ENCODE results near the gene AATF.

Gene AATF

DNA sequence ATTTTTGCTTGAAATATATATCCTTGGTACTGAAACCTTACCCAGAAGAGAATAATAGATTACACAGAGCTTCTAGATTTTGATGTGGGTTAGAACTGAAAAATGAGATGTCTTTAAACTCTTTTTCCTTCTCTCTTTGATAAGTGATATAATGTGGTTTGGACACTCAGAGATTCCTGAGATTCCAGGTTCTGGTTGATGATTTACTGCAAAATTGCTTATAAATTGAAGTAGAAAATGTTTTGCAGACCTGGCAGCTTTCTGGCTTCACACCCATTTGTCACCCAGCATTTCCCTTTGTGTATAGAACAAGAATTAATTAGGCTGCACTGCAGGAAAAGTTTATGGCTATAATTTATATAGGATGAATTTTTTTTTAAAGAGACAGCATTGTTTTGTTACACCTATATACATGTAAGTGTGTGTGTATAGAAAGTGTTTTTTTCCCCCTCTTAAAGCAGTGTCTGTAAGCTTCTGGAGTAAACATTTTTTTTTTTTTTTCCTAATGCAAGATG lies 23.5 kb downstream of the AATF start:
- CTCF ChIA-PET = no interaction called here

DNA sequence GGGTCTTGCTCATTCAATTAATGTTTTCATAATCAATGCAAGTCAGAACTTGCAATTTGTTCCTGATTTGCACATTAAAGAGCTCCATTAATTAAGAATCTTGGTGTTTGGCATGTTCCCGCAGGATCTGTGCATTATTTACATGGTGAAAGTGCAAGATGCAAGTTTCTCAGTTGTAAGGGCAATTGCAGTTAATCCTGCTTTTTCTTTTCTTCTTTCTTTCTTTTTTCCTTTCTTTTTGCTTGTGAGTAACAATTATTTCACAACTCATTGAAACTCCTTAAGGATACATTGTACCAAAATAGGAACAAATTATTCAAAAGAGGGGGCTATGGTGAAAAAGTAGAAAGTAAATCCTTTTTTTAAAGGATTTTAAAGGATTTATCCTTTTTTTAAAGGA lies 24.2 kb downstream of the AATF start:
- CTCF ChIA-PET = interaction anchor here (1.1 kb wide), 1 partner anchor 162 kb away, joined by 3 read pairs; no protein-coding TSS in a partner anchor
- H3K36me3 ChIP-seq (ENCODE audit: control insufficient read depth in 4 of 4, insufficient read depth in 4 of 4, low read length in 3 of 4) = peaks cover 14 to 21% (median 16%) of the 10 kb centered on the region in 4 experiments
- no peak for DNase-seq
- no CpG with 5 or more reads among the region's 1 CpG for WGBS (ENCODE audit: insufficient coverage)
- no peaks in the 10 kb centered on the region for H3K4me1 ChIP-seq (ENCODE audit: control extremely low read depth in 1 of 4, control insufficient read depth in 4 of 4, insufficient read depth in 4 of 4, low read length in 3 of 4)
- no peak overlapping the region for H3K4me3 ChIP-seq (ENCODE audit: control insufficient read depth in 1 of 7, extremely low read depth in 1 of 7, insufficient read depth in 4 of 7, low read depth in 2 of 7, low read length in 6 of 7)
- POLR2A ChIA-PET = no interaction called here
- H3K27ac ChIP-seq (ENCODE audit: insufficient read depth in 1 of 2, low read depth in 1 of 2, low read length in 2 of 2, poor library complexity in 1 of 2, severe bottlenecking in 2 of 2) = no peak overlapping the region
- H3K27me3 ChIP-seq (replicated peaks in 2 of 5; ENCODE audit: control insufficient read depth in 4 of 5, insufficient read depth in 5 of 5, low read length in 4 of 5) = no peaks in the 10 kb centered on the region
- H3K9me3 ChIP-seq (ENCODE audit: control extremely low read depth in 1 of 5, control insufficient read depth in 4 of 5, insufficient read depth in 2 of 5, low read depth in 1 of 5, low read length in 4 of 5) = no peaks in the 10 kb centered on the region

More for the DNA sequence above, 23.5 kb downstream of the AATF start:
- Histone ChIP-seq H3K27ac (ENCODE audit: insufficient read depth in 1 of 2, low read depth in 1 of 2, low read length in 2 of 2, poor library complexity in 1 of 2, severe bottlenecking in 2 of 2) (no peak overlapping the region), H3K9me3 (ENCODE audit: control extremely low read depth in 1 of 5, control insufficient read depth in 4 of 5, insufficient read depth in 2 of 5, low read depth in 1 of 5, low read length in 4 of 5) (no peaks in the 10 kb centered on the region), H3K4me1 (ENCODE audit: control extremely low read depth in 1 of 4, control insufficient read depth in 4 of 4, insufficient read depth in 4 of 4, low read length in 3 of 4) (no peaks in the 10 kb centered on the region), H3K36me3 (ENCODE audit: control insufficient read depth in 4 of 4, insufficient read depth in 4 of 4, low read length in 3 of 4) (peaks cover 14 to 22% (median 18%) of the 10 kb centered on the region in 4 experiments), H3K4me3 (ENCODE audit: control insufficient read depth in 1 of 7, extremely low read depth in 1 of 7, insufficient read depth in 4 of 7, low read depth in 2 of 7, low read length in 6 of 7) (no peak overlapping the region), H3K27me3 (replicated peaks in 2 of 5; ENCODE audit: control insufficient read depth in 4 of 5, insufficient read depth in 5 of 5, low read length in 4 of 5) (no peaks in the 10 kb centered on the region)
- no peak for DNase-seq
- POLR2A ChIA-PET = no interaction called here

DNA sequence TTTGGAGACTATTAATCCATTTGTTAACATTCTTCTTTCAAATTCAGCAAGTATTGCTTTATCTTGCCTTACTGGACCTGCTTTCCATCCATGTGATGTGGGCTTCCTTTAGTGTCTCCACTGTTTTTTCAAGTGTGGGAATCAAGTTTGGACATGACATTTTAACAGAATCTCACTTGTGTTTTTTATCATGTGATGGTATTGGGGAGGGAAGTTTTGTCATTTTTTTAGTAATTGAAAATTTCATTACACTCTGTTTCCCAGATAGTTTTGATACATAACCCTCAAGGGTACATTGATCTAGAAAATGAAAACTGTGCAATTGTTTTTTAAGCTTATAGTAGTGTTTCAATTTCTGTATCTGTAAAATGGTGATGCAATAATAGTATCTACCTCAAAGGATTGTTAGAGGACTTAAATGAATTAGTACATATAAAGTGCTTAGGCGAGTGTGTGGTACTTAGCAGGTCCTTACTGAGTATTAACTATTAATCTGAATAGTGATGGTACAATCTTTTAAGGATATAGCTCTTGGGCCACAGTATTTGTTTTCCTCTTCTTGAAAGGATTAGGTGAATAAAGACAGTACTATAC lies 27.3 kb downstream of the AATF start:
- no peak for DNase-seq
- H3K9me3 ChIP-seq (ENCODE audit: control extremely low read depth in 1 of 5, control insufficient read depth in 4 of 5, insufficient read depth in 2 of 5, low read depth in 1 of 5, low read length in 4 of 5) = no peaks in the 10 kb centered on the region
- WGBS (ENCODE audit: insufficient coverage) = no CpG with 5 or more reads among the region's 1 CpG
- H3K27me3 ChIP-seq (replicated peaks in 2 of 5; ENCODE audit: control insufficient read depth in 4 of 5, insufficient read depth in 5 of 5, low read length in 4 of 5) = no peaks in the 10 kb centered on the region
- H3K4me3 ChIP-seq (ENCODE audit: control insufficient read depth in 1 of 7, extremely low read depth in 1 of 7, insufficient read depth in 4 of 7, low read depth in 2 of 7, low read length in 6 of 7) = no peak overlapping the region
- peaks cover 0 to 5% (median 2%) of the 10 kb centered on the region in 4 experiments for H3K36me3 ChIP-seq (ENCODE audit: control insufficient read depth in 4 of 4, insufficient read depth in 4 of 4, low read length in 3 of 4)
- no peaks in the 10 kb centered on the region for H3K4me1 ChIP-seq (ENCODE audit: control extremely low read depth in 1 of 4, control insufficient read depth in 4 of 4, insufficient read depth in 4 of 4, low read length in 3 of 4)
- H3K27ac ChIP-seq (ENCODE audit: insufficient read depth in 1 of 2, low read depth in 1 of 2, low read length in 2 of 2, poor library complexity in 1 of 2, severe bottlenecking in 2 of 2) = no peak overlapping the region
- POLR2A ChIA-PET = no interaction called here
- CTCF ChIA-PET = no interaction called here

DNA sequence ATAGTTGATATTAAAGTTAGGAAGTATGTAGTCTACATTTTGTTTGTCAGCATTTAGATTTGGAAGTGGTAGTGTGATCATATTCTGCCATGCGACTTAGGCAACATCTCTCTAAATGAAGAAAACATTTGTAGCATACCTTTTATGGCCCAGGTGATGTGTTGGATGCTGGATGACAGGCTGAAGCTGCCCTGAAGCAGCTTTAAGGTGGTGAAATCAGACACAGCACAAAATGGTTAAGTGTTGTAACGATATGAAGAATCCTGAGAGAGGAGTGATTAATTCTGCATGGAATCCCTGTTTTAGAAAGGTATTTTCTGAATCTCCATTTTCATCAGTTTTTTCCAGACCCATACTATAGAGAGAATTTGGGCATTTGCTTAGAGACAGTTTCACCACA lies 28.3 kb downstream of the AATF start:
- Histone ChIP-seq H3K9me3 (ENCODE audit: control extremely low read depth in 1 of 5, control insufficient read depth in 4 of 5, insufficient read depth in 2 of 5, low read depth in 1 of 5, low read length in 4 of 5) (no peaks in the 10 kb centered on the region), H3K4me1 (ENCODE audit: control extremely low read depth in 1 of 4, control insufficient read depth in 4 of 4, insufficient read depth in 4 of 4, low read length in 3 of 4) (no peaks in the 10 kb centered on the region), H3K4me3 (ENCODE audit: control insufficient read depth in 1 of 7, extremely low read depth in 1 of 7, insufficient read depth in 4 of 7, low read depth in 2 of 7, low read length in 6 of 7) (no peak overlapping the region), H3K36me3 (ENCODE audit: control insufficient read depth in 4 of 4, insufficient read depth in 4 of 4, low read length in 3 of 4) (peaks cover 0 to 5% (median 4%) of the 10 kb centered on the region in 4 experiments), H3K27me3 (replicated peaks in 2 of 5; ENCODE audit: control insufficient read depth in 4 of 5, insufficient read depth in 5 of 5, low read length in 4 of 5) (no peaks in the 10 kb centered on the region), H3K27ac (ENCODE audit: insufficient read depth in 1 of 2, low read depth in 1 of 2, low read length in 2 of 2, poor library complexity in 1 of 2, severe bottlenecking in 2 of 2) (no peak overlapping the region)
- DNase-seq = no peak
- CTCF ChIA-PET = no interaction called here
- 100% methylated on average over 1 of the region's 2 CpGs for WGBS (ENCODE audit: insufficient coverage)
- POLR2A ChIA-PET = no interaction called here

DNA sequence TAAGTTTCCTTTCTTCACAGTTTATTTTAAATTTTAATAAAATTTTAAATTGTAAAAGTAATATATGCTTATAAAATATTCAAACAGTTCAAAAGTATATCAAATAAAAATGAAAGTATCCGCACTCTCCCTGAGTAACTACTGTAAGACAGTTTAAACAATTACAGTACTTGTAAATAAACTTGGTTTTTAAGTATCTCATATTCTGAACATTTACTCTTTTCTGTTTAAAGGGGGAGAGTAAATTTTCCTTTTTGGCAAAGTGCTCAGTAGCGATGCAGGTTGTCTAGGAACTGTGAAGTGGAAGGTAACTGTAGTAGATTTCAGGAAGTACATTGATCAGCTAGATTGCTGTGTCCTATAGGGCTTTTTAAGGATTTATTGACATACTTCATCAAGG lies 28.8 kb downstream of the AATF start:
- Histone ChIP-seq H3K27ac (ENCODE audit: insufficient read depth in 1 of 2, low read depth in 1 of 2, low read length in 2 of 2, poor library complexity in 1 of 2, severe bottlenecking in 2 of 2) (no peak overlapping the region), H3K27me3 (replicated peaks in 2 of 5; ENCODE audit: control insufficient read depth in 4 of 5, insufficient read depth in 5 of 5, low read length in 4 of 5) (no peaks in the 10 kb centered on the region), H3K4me1 (ENCODE audit: control extremely low read depth in 1 of 4, control insufficient read depth in 4 of 4, insufficient read depth in 4 of 4, low read length in 3 of 4) (no peaks in the 10 kb centered on the region), H3K9me3 (ENCODE audit: control extremely low read depth in 1 of 5, control insufficient read depth in 4 of 5, insufficient read depth in 2 of 5, low read depth in 1 of 5, low read length in 4 of 5) (no peaks in the 10 kb centered on the region), H3K36me3 (ENCODE audit: control insufficient read depth in 4 of 4, insufficient read depth in 4 of 4, low read length in 3 of 4) (peaks cover 0 to 5% (median 4%) of the 10 kb centered on the region in 4 experiments), H3K4me3 (ENCODE audit: control insufficient read depth in 1 of 7, extremely low read depth in 1 of 7, insufficient read depth in 4 of 7, low read depth in 2 of 7, low read length in 6 of 7) (no peak overlapping the region)
- ChIA-PET POLR2A (no interaction called here), CTCF (no interaction called here)
- WGBS (ENCODE audit: insufficient coverage) = 100% methylated on average over 1 of the region's 2 CpGs
- no peak for DNase-seq

DNA sequence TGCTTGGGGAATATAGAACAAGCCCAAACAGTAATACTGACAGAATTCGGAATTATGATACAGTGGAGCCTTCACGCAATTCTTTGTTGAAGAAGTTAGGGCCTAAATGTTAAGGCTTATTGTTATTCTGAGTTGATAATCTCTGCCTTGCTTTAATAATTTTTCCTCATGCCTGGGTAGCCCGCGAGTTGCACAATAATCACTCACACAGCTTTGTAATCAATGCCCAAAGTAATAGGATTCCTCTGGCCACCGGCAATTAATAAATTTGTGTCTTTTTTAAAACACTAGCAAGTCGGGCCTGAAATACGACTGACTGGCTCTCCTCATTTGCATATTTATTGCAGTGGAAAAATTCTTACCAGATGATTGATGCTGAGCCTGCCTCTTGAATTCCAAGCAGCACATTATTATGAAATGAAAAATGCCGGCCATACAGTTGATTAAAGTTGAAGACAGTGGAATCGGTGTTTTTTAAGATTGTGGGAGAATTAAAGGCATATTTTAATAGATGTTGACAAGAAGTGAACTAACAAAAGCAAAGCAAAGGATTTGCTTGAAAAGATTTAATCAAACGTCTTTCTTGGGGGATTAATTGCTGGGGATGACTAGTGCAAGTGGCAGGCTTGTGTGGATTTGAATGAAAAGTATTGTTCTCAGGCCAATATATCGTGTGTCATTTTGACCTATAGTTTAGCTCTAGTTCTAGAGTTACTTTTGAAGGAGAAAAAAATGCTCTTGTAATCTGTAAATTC lies 30.2 kb downstream of the AATF start:
- Histone ChIP-seq H3K36me3 (ENCODE audit: control insufficient read depth in 4 of 4, insufficient read depth in 4 of 4, low read length in 3 of 4) (peaks cover 0 to 3% (median 2%) of the 10 kb centered on the region in 4 experiments), H3K4me3 (ENCODE audit: control insufficient read depth in 1 of 7, extremely low read depth in 1 of 7, insufficient read depth in 4 of 7, low read depth in 2 of 7, low read length in 6 of 7) (no peak overlapping the region), H3K27me3 (replicated peaks in 2 of 5; ENCODE audit: control insufficient read depth in 4 of 5, insufficient read depth in 5 of 5, low read length in 4 of 5) (no peaks in the 10 kb centered on the region), H3K27ac (ENCODE audit: insufficient read depth in 1 of 2, low read depth in 1 of 2, low read length in 2 of 2, poor library complexity in 1 of 2, severe bottlenecking in 2 of 2) (no peak overlapping the region), H3K4me1 (ENCODE audit: control extremely low read depth in 1 of 4, control insufficient read depth in 4 of 4, insufficient read depth in 4 of 4, low read length in 3 of 4) (no peaks in the 10 kb centered on the region), H3K9me3 (ENCODE audit: control extremely low read depth in 1 of 5, control insufficient read depth in 4 of 5, insufficient read depth in 2 of 5, low read depth in 1 of 5, low read length in 4 of 5) (no peaks in the 10 kb centered on the region)
- DNase-seq = no peak
- POLR2A ChIA-PET = no interaction called here
- CTCF ChIA-PET = no interaction called here
- 93% methylated on average over 6 of the region's 11 CpGs for WGBS (ENCODE audit: insufficient coverage)

DNA sequence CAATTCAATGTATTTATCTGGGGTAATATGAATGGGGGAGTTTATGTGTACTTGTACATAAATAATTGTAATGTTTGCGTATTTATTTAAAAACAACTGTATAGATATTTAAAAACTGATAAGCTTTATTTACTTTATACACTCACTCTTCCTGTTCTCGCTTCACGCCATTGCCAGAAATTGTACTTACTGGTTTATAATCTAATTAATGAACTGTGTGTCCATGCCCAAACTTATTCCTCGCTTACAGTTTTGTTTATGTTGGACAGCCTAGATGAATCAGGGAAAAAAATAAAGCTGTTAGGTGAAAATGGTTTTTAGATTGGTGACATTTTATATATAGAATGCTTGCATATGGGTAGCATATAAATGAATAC lies 30.8 kb downstream of the AATF start:
- ChIA-PET CTCF (no interaction called here), POLR2A (no interaction called here)
- Histone ChIP-seq H3K27me3 (replicated peaks in 2 of 5; ENCODE audit: control insufficient read depth in 4 of 5, insufficient read depth in 5 of 5, low read length in 4 of 5) (no peaks in the 10 kb centered on the region), H3K4me3 (ENCODE audit: control insufficient read depth in 1 of 7, extremely low read depth in 1 of 7, insufficient read depth in 4 of 7, low read depth in 2 of 7, low read length in 6 of 7) (no peak overlapping the region), H3K4me1 (ENCODE audit: control extremely low read depth in 1 of 4, control insufficient read depth in 4 of 4, insufficient read depth in 4 of 4, low read length in 3 of 4) (no peaks in the 10 kb centered on the region), H3K36me3 (ENCODE audit: control insufficient read depth in 4 of 4, insufficient read depth in 4 of 4, low read length in 3 of 4) (peaks cover 0 to 3% (median 2%) of the 10 kb centered on the region in 4 experiments), H3K9me3 (ENCODE audit: control extremely low read depth in 1 of 5, control insufficient read depth in 4 of 5, insufficient read depth in 2 of 5, low read depth in 1 of 5, low read length in 4 of 5) (no peaks in the 10 kb centered on the region), H3K27ac (ENCODE audit: insufficient read depth in 1 of 2, low read depth in 1 of 2, low read length in 2 of 2, poor library complexity in 1 of 2, severe bottlenecking in 2 of 2) (no peak overlapping the region)
- no CpG with 5 or more reads among the region's 4 CpGs for WGBS (ENCODE audit: insufficient coverage)
- no peak for DNase-seq

Measured in common myeloid progenitor, CD34-positive (primary cell).